GM18517 (cell line): ENCODE measurements around the gene ALK.

Experiments
- ATAC-seq: cut with Tn5 transposase; IDR thresholded peaks from one replicate; pipeline ENCODE4 v1.9.1; 2021; ENCODE audit warnings: mild to moderate bottlenecking, moderate library complexity; ENCODE audit not compliant: unreplicated experiment

ALK gene

GRCh38 chr2:29662861-29663260, 258.5 kb downstream of the ALK start:
- no peak for ATAC-seq

DNA sequence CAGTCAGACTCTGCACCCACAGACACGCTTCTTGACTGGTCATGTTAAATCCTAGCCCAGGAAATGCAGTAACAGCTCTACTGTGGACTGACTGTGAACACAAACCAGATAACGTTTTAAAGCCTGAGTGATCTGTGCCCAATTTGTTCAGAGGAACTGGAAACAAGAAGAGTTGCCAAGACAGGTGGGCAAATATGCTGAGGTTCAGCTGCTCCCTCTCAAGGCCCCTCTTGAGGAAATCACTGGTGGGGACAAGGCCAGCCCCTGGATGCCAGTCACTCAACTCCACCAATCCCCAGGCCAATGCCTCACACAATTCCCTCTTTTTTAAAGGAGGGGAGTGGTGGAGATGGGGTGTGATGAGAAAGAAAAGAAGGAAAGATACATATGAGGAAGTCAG, 261.2 kb downstream of the ALK start:
- no peak for ATAC-seq

GRCh38 chr2:29659178-29659577, 262.2 kb downstream of the ALK start:
- ATAC-seq: no peak

DNA sequence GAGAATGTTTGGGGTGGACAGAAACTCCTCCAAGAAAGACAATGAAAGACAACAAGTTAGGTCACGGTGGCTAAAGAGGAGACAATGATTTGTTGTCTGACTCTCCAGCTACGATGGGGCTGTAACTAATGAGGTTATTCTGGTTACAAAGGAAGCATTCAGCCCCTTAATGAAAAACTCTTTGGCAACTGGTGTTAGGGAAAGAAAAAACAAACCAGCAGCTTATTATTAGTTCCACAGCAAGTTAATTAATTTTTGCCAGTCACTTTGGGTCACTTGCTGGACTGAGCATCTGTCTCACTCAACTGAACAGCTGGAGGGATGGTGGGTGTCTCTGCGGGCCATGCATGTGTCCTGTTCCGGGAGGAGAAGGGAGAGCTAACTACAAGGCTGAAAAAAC, 263.7 kb downstream of the ALK start:
- no peak for ATAC-seq

GRCh38 chr2:29655391-29656086, 265.8 kb downstream of the ALK start:
- ATAC-seq: no peak

- no peak for ATAC-seq
These were observed 270.7 kb downstream of the ALK start for GRCh38 chr2:29650631-29651097.

DNA sequence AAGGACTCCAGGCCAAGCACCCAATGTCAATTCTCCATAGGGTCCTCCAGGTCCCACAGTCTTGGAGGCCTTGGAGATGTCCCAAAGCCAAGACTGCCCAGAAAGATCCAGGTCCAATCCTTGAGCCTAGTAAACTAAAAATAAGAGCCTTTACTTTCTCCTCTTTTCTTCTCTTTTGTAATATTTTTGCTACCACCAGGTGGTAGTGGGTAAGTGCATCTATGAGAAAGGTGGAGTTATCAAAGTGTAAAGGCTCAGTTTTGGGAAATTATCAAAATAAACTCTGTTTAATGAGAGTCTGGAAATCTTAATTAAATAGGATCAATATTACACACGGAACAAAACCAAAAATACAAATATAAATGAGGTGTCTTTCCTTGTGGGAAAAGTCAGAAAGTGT, 276.4 kb downstream of the ALK start:
- no peak for ATAC-seq

DNA sequence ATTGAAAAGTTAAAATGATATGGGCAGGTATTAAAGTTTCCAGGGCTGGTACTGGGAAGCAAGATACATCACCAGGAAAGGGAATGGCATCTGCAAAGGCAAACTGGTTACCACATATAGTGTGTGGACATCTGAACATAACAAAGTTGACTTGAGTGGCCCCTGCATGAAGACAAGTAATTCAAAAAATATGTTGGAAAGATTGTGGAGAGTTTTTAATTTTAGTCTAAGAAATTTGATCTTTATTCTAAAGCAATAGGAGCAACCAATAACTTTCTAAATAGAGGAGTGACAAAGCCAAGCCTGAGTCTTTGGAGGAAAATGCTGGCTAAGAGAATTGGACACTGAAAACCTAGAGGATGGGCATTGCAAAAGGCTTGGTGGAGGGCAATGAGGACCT, 278.2 kb downstream of the ALK start:
- ATAC-seq: no peak

- no peak for ATAC-seq
These were observed 281.0 kb downstream of the ALK start for GRCh38 chr2:29640360-29640759.

DNA sequence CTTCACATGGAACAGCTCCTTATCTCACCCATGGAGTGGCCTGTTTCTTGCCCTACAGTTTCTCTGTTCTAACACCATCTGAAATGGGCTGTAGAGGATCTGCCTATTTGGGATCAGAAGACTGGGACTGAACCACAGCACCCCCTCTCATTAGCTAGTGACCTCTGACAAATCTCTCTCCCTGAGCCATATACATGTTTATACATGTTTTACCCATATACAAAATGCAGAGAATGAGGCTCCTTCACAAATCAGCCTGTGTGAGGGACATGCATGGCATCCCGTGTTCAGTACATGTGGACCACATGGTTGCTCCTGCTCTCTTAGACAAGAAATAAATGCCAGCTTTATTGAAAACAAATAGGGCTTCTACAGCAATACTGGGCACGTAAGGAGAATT, 282.7 kb downstream of the ALK start:
- ATAC-seq: no peak

GRCh38 chr2:29634916-29635315, 286.5 kb downstream of the ALK start:
- no peak for ATAC-seq

DNA sequence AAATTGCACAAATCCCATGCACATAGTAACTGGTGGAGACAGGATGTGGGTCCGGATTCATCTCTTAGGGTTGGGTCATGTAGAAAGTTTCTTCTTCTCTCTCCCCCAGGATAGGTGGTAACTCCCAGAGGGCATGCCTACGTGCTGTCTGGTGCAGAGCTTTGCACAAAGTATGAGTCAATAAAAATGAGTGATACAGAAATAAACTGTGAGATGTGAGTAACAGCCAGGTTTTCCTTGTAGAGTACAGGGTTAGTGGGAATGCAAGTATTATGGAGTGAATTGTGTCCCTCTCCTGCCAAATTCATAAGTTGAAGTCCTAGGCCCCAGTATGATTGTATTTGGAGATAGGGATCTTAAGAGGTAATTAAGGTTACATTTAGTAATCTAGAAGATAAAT, 289.4 kb downstream of the ALK start:
- ATAC-seq: no peak

- no peak for ATAC-seq
These were observed 291.9 kb downstream of the ALK start for GRCh38 chr2:29629495-29629894.

DNA sequence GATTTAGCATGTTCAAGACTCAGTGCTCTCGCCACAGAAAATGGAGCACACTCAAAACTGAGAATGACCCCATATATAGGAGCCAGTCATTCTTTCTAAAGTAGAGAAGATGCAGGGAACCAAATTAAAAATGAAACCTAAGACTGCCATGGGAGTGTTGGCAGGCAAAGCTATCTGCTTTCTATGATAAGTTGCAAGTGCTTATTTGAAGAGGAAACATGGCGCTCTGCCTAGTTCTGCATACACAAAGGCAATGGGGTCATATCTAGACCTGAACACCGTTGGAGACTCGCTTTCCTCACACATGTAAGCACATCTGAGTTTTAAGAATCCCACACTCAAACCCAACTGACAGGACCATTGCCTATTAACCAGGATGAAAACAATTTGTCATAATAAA, 292.5 kb downstream of the ALK start:
- ATAC-seq: no peak

DNA sequence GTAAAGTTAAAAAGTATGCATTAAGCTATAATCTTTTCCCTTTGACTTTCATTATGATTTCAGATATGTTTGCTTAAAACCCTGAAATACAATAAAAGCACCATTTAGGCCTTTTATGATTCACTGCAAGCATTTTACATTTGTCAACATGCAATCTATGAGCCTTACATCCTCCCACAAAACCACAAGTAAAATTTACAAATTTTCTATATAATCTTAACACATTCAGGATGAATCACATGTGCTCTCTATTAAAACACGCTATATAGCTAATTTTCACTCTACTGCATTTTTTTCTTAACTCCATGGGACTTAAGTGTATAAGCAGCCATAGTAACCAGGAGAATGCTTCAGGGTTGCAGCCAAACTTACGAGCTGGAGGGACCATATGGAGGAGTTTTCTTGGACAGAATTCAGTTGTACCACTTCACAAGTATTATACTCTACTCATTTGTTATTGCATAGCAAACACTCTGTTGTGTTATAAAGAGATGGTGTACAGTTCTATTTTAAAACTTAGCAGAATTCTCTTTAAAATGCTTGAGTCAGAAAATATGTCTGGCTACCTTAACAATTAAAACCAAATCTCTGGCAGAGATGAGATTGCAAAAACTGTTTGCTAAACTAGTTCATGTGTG, 293.2 kb downstream of the ALK start:
- ATAC-seq: no peak

- ATAC-seq: no peak
These were observed 294.1 kb downstream of the ALK start for GRCh38 chr2:29627279-29627711.

DNA sequence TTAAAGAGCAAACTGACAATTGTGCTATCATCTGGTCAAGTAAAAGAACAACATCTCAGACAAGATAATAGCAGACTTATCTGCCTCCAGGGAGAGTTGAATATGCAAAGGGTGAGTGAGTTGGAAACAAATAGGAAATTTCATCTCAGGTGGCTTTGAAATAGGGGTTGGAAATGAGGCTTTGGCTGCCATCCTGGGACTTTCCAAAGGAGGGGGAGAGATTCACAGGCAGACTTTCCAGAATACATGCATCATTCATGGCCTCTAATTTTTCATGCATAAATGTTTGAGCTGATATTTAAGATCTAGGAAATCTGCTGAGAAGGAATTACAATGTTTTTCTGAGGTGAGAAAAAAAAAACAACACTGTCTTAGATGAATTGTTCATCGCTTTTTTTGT, 300.5 kb downstream of the ALK start:
- ATAC-seq: no peak

DNA sequence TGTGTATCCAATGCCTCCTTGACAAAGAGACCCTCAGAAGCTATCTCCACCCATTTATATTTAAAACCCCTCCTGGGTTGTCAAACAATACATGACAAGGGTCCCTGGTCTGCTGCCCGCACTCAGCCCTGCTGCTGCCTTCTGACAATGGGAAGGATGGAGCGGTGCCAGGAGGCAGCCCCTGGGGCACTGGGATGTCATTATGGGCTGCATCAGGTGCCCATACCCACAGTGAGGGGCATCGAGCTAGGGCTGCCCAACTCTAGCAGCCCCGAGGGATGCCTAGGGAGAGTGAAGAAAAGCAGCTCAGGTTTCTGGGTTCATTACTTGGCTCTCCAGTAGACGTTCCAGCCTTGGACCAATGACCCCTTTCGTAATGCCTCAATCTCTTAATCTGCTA, 301.7 kb downstream of the ALK start:
- no peak for ATAC-seq

- no peak for ATAC-seq
These were observed 303.4 kb downstream of the ALK start for GRCh38 chr2:29618024-29618423.

DNA sequence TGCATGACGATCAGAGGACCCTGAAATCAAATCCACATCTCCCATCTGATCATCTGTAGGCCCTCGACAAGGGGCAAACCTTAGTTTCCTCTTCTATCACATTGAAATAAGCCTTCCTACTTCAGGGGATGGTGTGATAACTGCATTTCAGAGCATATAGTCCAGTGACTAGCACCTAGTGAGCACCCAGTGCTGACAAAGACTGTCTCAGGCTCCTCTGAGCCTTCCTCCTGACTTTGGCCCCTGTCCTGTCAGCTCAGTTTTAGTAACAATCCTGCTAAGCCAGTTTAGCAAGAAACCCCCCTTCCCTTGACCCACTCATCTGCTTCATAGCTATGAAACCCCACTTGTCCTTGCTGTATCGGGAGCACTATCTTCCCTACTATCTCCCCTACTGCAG, 304.0 kb downstream of the ALK start:
- no peak for ATAC-seq

DNA sequence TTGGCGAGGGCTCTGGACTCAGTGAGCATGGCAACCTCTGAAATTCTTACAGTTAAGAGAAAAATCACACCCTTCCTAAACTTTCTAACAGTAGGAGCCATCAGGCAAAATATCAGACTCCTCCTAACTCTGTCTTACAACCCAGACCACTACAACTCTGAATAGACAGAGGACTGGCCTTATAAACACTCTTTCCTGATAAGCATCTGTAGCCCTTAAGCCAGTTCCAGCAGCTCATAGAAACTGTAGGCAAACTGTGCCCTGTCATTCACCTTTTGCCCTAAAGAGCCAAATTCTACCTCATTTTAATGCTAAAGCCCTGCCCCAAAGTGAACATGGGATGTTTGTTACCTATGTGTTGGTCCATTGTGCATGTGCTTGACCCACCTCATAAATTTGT, 304.8 kb downstream of the ALK start:
- no peak for ATAC-seq

GRCh38 chr2:29615841-29616240, 305.5 kb downstream of the ALK start:
- no peak for ATAC-seq

GRCh38 chr2:29615183-29615582, 306.2 kb downstream of the ALK start:
- no peak for ATAC-seq
